ENCODE measurements around the gene MS4A4E.

The MS4A4E gene

DNA sequence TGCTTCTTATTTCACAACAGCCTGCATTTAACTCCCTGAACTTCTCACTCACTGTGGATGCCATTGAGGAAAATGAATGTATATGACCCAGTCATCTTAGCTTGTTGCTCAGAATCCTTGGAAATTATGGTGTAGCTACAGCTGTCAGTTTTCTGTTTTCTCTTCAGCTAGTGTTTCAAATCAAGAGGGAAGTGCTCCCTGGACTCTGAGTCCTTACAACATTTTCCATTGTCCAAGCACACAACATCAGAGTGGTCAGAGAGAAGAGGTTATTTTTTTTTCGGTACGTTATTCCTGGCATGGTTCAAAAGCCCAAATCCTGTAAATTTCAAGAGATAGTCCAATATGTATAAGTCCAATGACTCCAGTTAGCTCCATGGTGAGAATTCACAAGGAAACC, 83.7 kb downstream of the MS4A4E start:
- no peak for TF ChIP-seq TAF1 (IDR thresholded peaks at IDR 0.05; ENCODE audit: borderline replicate concordance, insufficient read depth, low read length)
- TF ChIP-seq POLR2AphosphoS5 (IDR thresholded peaks at IDR 0.05; ENCODE audit: low read depth, low read length), result no peak
- no peak for TF ChIP-seq SIN3A (IDR thresholded peaks at IDR 0.05; ENCODE audit: borderline replicate concordance, insufficient read depth, low read length)

DNA sequence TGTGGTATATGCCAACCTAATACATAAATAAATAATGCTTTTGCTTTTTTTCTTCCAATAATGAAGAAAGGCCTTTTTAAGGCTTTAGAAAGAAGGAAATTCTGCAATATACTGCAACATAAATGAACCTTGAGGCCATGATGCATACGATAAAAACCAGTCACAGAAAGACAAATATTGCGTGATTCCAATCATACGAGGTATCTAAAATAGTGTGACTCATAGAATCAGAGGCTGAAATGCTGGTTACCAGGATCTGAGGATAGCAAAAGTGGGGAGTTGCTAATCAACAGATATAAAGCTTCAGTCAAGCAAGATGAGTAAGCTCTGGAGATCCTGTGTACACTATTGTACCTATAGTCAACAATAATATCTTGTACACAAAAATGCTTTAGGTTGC, 84.3 kb downstream of the MS4A4E start:
- TF ChIP-seq POLR2AphosphoS5 (IDR thresholded peaks at IDR 0.05; ENCODE audit: low read depth, low read length) (no peak), SIN3A (IDR thresholded peaks at IDR 0.05; ENCODE audit: borderline replicate concordance, insufficient read depth, low read length) (no peak), TAF1 (IDR thresholded peaks at IDR 0.05; ENCODE audit: borderline replicate concordance, insufficient read depth, low read length) (no peak), FOXP2 (optimal IDR thresholded peaks at IDR 0.05; ENCODE audit: borderline replicate concordance, extremely low read depth, extremely low read length, insufficient read depth) (no peak)

DNA sequence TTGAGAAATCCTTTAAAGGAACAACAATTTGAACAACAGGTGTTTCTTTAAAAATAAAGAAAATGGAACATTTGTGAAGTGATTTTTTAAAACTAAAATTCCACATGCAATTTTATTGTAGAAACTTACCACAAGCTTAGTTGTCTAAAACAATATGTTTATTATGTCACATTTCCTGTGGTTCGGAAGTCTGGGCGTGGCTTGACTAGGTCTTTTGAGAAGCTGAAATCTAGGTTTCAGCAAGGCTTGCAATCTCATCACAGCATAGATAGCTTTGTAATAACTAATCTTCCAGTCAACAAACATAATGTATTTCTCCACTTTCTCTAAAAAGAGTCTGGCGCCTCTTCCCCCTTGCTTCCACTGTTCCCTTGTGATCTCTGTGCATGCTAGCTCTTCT, 87.0 kb downstream of the MS4A4E start:
- TF ChIP-seq FOXP2 (optimal IDR thresholded peaks at IDR 0.05; ENCODE audit: borderline replicate concordance, extremely low read depth, extremely low read length, insufficient read depth) (no peak), POLR2AphosphoS5 (IDR thresholded peaks at IDR 0.05; ENCODE audit: low read depth, low read length) (no peak), SIN3A (IDR thresholded peaks at IDR 0.05; ENCODE audit: borderline replicate concordance, insufficient read depth, low read length) (no peak), TAF1 (IDR thresholded peaks at IDR 0.05; ENCODE audit: borderline replicate concordance, insufficient read depth, low read length) (no peak)
- TF ChIP-seq, protein P1, sequence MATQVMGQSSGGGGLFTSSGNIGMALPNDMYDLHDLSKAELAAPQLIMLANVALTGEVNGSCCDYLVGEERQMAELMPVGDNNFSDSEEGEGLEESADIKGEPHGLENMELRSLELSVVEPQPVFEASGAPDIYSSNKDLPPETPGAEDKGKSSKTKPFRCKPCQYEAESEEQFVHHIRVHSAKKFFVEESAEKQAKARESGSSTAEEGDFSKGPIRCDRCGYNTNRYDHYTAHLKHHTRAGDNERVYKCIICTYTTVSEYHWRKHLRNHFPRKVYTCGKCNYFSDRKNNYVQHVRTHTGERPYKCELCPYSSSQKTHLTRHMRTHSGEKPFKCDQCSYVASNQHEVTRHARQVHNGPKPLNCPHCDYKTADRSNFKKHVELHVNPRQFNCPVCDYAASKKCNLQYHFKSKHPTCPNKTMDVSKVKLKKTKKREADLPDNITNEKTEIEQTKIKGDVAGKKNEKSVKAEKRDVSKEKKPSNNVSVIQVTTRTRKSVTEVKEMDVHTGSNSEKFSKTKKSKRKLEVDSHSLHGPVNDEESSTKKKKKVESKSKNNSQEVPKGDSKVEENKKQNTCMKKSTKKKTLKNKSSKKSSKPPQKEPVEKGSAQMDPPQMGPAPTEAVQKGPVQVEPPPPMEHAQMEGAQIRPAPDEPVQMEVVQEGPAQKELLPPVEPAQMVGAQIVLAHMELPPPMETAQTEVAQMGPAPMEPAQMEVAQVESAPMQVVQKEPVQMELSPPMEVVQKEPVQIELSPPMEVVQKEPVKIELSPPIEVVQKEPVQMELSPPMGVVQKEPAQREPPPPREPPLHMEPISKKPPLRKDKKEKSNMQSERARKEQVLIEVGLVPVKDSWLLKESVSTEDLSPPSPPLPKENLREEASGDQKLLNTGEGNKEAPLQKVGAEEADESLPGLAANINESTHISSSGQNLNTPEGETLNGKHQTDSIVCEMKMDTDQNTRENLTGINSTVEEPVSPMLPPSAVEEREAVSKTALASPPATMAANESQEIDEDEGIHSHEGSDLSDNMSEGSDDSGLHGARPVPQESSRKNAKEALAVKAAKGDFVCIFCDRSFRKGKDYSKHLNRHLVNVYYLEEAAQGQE (IDR thresholded peaks at IDR 0.05; ENCODE audit: insufficient read depth in 1 of 2, low read depth in 2 of 2, low read length in 2 of 2), result no peak

DNA sequence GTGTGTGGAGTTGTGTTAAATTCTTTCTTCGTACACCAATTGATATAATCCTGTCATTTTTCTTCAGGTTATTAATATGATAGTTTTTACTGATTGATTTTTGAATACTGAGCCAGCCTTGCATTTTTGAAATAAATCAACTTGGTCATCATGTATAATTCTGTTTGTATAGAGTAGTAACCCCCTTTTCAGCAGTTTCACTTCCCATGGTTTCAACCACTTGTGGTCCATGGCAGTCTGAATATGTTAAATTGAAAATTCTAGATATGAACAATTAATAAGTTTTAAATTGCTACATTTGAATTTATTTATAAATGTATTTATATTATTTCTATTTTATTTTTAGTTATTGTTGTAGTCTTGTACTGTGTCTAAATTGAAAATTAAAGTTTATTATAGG, 92.7 kb downstream of the MS4A4E start:
- TF ChIP-seq POLR2AphosphoS5 (IDR thresholded peaks at IDR 0.05; ENCODE audit: low read depth, low read length) (no peak), SIN3A (IDR thresholded peaks at IDR 0.05; ENCODE audit: borderline replicate concordance, insufficient read depth, low read length) (no peak)
